GM21717 (cell line): ENCODE data around the gene WNT2.

ENCODE experiments used
- ATAC-seq: cut with Tn5 transposase; IDR thresholded peaks from one replicate; pipeline ENCODE4 v1.9.1; 2021; ENCODE audit warnings: mild to moderate bottlenecking, moderate library complexity; ENCODE audit not compliant: unreplicated experiment

WNT2 gene

GRCh38 chr7:117322741-117323304, at the start of gene WNT2:
Gene WNT2 (minus strand): TSS chr7:117323058. CDS start chr7:117322989, 69 bp downstream.
- ATAC-seq, result no peak

GRCh38 chr7:117372073-117372472, 49.2 kb upstream of the WNT2 start:
- no peak for ATAC-seq

GRCh38 chr7:117364339-117365080, 41.7 kb upstream of the WNT2 start:
- ATAC-seq, result no peak

- ATAC-seq, result no peak
Observed at GRCh38 chr7:117362294-117362888, 39.5 kb upstream of the WNT2 start.

- no peak for ATAC-seq
Observed at GRCh38 chr7:117350027-117350426, 27.2 kb upstream of the WNT2 start.

- no peak for ATAC-seq
Observed at GRCh38 chr7:117349570-117349969, 26.7 kb upstream of the WNT2 start.

- ATAC-seq, result peak; percentile 96
Observed at GRCh38 chr7:117347962-117348672, 25.3 kb upstream of the WNT2 start.

GRCh38 chr7:117347480-117347879, 24.6 kb upstream of the WNT2 start:
- ATAC-seq, result peak; percentile 31

- no peak for ATAC-seq
Observed at GRCh38 chr7:117346161-117346560, 23.3 kb upstream of the WNT2 start.

- no peak for ATAC-seq
Observed at GRCh38 chr7:117338020-117338419, 15.2 kb upstream of the WNT2 start.

GRCh38 chr7:117333168-117333567, 10.3 kb upstream of the WNT2 start:
- ATAC-seq, result no peak

- ATAC-seq, result no peak
Observed at GRCh38 chr7:117332031-117332430, 9.2 kb upstream of the WNT2 start.

GRCh38 chr7:117325836-117326235, 3.0 kb upstream of the WNT2 start:
- ATAC-seq, result no peak

- no peak for ATAC-seq
Observed at GRCh38 chr7:117324960-117325359, 2.1 kb upstream of the WNT2 start.

- no peak for ATAC-seq
Observed at GRCh38 chr7:117323851-117324711, 1.2 kb upstream of the WNT2 start.

GRCh38 chr7:117323305-117323850, 520 bp upstream of the WNT2 start:
- no peak for ATAC-seq

- no peak for ATAC-seq
Observed at GRCh38 chr7:117320523-117320922, 2.3 kb downstream of the WNT2 start.

GRCh38 chr7:117319181-117319580, 3.7 kb downstream of the WNT2 start:
- no peak for ATAC-seq

GRCh38 chr7:117313582-117313981, 9.3 kb downstream of the WNT2 start:
- ATAC-seq, result no peak
